ENCODE results near the gene MAP1LC3B.

MAP1LC3B gene

GRCh38 chr16:87366930-87367329 is 25.2 kb upstream of the MAP1LC3B start:
- Histone ChIP-seq H2AFZ (ENCODE audit: low read depth, low read length, severe bottlenecking) (no peak overlapping the region), H4K20me1 (ENCODE audit: low read depth, low read length) (peaks cover 3% of the 10 kb centered on the region; the same call in 1 of the 2 replicates), H3K79me2 (ENCODE audit: insufficient read depth, low read length) (peaks cover 53% of the 10 kb centered on the region), H3K27me3 (ENCODE audit: low read length) (no peaks in the 10 kb centered on the region), H3K9me2 (replicated peaks; ENCODE audit: insufficient read depth, low read length) (no peaks in the 10 kb centered on the region), H3K27ac (ENCODE audit: low read depth, low read length) (no peak overlapping the region), H3K4me2 (ENCODE audit: low read depth, low read length, poor library complexity, severe bottlenecking) (no peak overlapping the region), H3K9me3 (ENCODE audit: insufficient read depth, low read length) (no peaks in the 10 kb centered on the region), H3K4me3 (ENCODE audit: insufficient read depth, low read length, poor library complexity, severe bottlenecking) (no peak overlapping the region), H3K36me3 (ENCODE audit: low read length) (no peaks in the 10 kb centered on the region), H3K9ac (ENCODE audit: low read length) (no peak overlapping the region), H3F3A (ENCODE audit: insufficient read depth) (no peaks in the 10 kb centered on the region)
- TF ChIP-seq CTCF (IDR thresholded peaks at IDR 0.05; ENCODE audit: insufficient read depth, low read length, poor library complexity, severe bottlenecking) (no peak), EZH2phosphoT487 (conservative IDR thresholded peaks at IDR 0.05; ENCODE audit: low read length) (no peak)

GRCh38 chr16:87367529-87367928 is 24.6 kb upstream of the MAP1LC3B start:
- no peak overlapping the region for H3K4me2 ChIP-seq (ENCODE audit: low read depth, low read length, poor library complexity, severe bottlenecking)
- no peak overlapping the region for H3K9ac ChIP-seq (ENCODE audit: low read length)
- no peak for TF ChIP-seq EZH2phosphoT487 (conservative IDR thresholded peaks at IDR 0.05; ENCODE audit: low read length)
- no peak for TF ChIP-seq CTCF (IDR thresholded peaks at IDR 0.05; ENCODE audit: insufficient read depth, low read length, poor library complexity, severe bottlenecking)
- H3K79me2 ChIP-seq (ENCODE audit: insufficient read depth, low read length), result peaks cover 58% of the 10 kb centered on the region
- no peak overlapping the region for H3K4me3 ChIP-seq (ENCODE audit: insufficient read depth, low read length, poor library complexity, severe bottlenecking)
- no peaks in the 10 kb centered on the region for H3K9me2 ChIP-seq (replicated peaks; ENCODE audit: insufficient read depth, low read length)
- H3K9me3 ChIP-seq (ENCODE audit: insufficient read depth, low read length), result no peaks in the 10 kb centered on the region
- no peaks in the 10 kb centered on the region for H3F3A ChIP-seq (ENCODE audit: insufficient read depth)
- H3K27me3 ChIP-seq (ENCODE audit: low read length), result no peaks in the 10 kb centered on the region
- H4K20me1 ChIP-seq (ENCODE audit: low read depth, low read length), result peaks cover 3% of the 10 kb centered on the region; the same call in 1 of the 2 replicates
- H3K36me3 ChIP-seq (ENCODE audit: low read length), result no peaks in the 10 kb centered on the region
- H2AFZ ChIP-seq (ENCODE audit: low read depth, low read length, severe bottlenecking), result no peak overlapping the region
- H3K27ac ChIP-seq (ENCODE audit: low read depth, low read length), result no peak overlapping the region

DNA sequence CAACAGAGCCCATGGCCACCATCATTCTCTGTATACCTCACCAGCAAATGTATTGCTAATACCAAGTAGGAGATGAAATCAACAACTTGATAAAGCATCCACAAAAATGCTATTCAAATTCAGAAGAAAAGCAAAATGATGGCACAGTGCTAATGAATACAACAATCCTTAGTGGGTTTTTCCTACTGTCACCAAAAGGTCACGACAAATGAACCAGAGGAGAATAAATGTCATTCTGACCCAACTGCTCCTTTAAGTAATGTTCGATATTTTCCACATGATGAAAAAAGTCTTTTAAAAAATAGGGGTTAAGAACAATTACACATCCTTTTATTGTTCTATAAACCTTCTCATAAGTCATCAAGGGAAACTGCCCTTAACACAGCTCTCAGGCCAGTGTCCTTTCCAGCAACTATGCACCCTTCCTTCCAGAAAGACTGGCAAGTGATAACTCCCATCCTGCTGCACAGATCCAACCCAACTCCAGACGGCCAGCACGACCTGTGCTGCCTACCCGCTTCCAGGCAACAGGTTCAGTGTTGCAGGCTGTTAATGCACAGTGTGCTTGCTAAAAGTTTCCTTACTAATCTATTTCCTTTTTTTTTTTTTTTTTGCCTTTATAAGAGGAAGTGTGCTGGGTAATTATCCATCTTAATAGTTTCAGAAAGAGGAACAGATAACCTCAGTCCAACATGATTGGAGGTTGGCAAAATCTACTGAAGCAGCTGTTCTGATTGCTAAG is 23.9 kb upstream of the MAP1LC3B start:
- TF ChIP-seq EZH2phosphoT487 (conservative IDR thresholded peaks at IDR 0.05; ENCODE audit: low read length) (no peak), CTCF (IDR thresholded peaks at IDR 0.05; ENCODE audit: insufficient read depth, low read length, poor library complexity, severe bottlenecking) (no peak)
- no peak overlapping the region for H3K4me2 ChIP-seq (ENCODE audit: low read depth, low read length, poor library complexity, severe bottlenecking)
- no peak overlapping the region for H3K27ac ChIP-seq (ENCODE audit: low read depth, low read length)

More for the DNA sequence above, 23.9 kb upstream of the MAP1LC3B start:
- H3K36me3 ChIP-seq (ENCODE audit: low read length), result no peaks in the 10 kb centered on the region
- no peak overlapping the region for H2AFZ ChIP-seq (ENCODE audit: low read depth, low read length, severe bottlenecking)
- H3K9ac ChIP-seq (ENCODE audit: low read length), result no peak overlapping the region
- H3K9me2 ChIP-seq (replicated peaks; ENCODE audit: insufficient read depth, low read length), result no peaks in the 10 kb centered on the region
- no peaks in the 10 kb centered on the region for H3K9me3 ChIP-seq (ENCODE audit: insufficient read depth, low read length)
- no peak overlapping the region for H3K4me3 ChIP-seq (ENCODE audit: insufficient read depth, low read length, poor library complexity, severe bottlenecking)
- peaks cover 3% of the 10 kb centered on the region; the same call in 1 of the 2 replicates for H4K20me1 ChIP-seq (ENCODE audit: low read depth, low read length)
- no peaks in the 10 kb centered on the region for H3K27me3 ChIP-seq (ENCODE audit: low read length)
- no peaks in the 10 kb centered on the region for H3F3A ChIP-seq (ENCODE audit: insufficient read depth)
- peaks cover 58% of the 10 kb centered on the region for H3K79me2 ChIP-seq (ENCODE audit: insufficient read depth, low read length)
